ENCODE measurements around the gene MARVELD2. TPM values are rescaled to one million over a fixed set of nuclear protein-coding genes. Genes with fewer than 3 reads are reported as not detected.
A peak's percentile ranks its signal among the peaks of the same experiment; 100 is the strongest.

MARVELD2 gene
- total and polyA plus RNA-seq, 2 of the 13 experiments (the other 11 are each of a cell fraction or from before 2014, with no cell fraction given) = 11.1 to 15.4 TPM

DNA sequence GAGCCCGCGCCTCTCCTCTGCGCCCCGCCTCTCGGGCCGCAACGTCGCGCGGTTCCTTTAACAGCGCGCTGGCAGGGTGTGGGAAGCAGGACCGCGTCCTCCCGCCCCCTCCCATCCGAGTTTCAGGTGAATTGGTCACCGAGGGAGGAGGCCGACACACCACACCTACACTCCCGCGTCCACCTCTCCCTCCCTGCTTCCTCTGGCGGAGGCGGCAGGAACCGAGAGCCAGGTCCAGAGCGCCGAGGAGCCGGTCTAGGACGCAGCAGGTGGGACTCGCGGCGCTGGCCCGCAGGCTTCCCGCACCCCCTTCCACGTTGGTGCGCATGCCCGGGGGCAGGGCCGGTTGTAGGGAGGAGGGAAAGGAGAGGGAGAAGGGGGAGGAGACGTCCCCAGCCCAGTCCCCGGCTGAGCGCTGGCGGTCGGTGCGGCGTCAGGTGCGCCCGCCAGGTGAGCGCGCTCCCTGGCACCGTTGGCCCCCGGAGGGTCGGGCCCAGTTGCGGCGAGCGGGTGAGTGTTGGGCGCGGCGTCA is 77.5 kb downstream of the MARVELD2 start, which contains the start of gene OCLN (continued):
- TF ChIP-seq ZNF678 (CRISPR knock-in tag; IDR thresholded peaks at IDR 0.05) (no peak), ZNF703 (CRISPR knock-in tag; IDR thresholded peaks at IDR 0.05; ENCODE audit: borderline replicate concordance) (no peak), HES4 (CRISPR knock-in tag; IDR thresholded peaks at IDR 0.05; ENCODE audit: borderline replicate concordance) (no peak), ONECUT2 (CRISPR knock-in tag; IDR thresholded peaks at IDR 0.05) (no peak), TCF7L2 (IDR thresholded peaks at IDR 0.05; ENCODE audit: low read depth, low read length) (no peak), CBX2 (IDR thresholded peaks at IDR 0.05; ENCODE audit: low read depth, low read length) (no peak), CBX2 (CRISPR knock-in tag; IDR thresholded peaks at IDR 0.05; ENCODE audit: low read depth) (no peak), ZBTB1 (CRISPR knock-in tag; IDR thresholded peaks at IDR 0.05; ENCODE audit: borderline replicate concordance) (peak; percentile 69; the same call in 1 of the 2 replicates), ELF4 (CRISPR knock-in tag; IDR thresholded peaks at IDR 0.05; ENCODE audit: borderline replicate concordance) (peak; percentile 69; the same call in 1 of the 2 replicates), KDM5A (IDR thresholded peaks at IDR 0.05; ENCODE audit: borderline replicate concordance, low read length) (0 out of 2 replicates have a peak, but pooled peaks have one; percentile 44), HIVEP1 (CRISPR knock-in tag; IDR thresholded peaks at IDR 0.05) (peak; percentile 94), FOXK2 (IDR thresholded peaks at IDR 0.05) (no peak), CHD2 (IDR thresholded peaks at IDR 0.05; ENCODE audit: low read depth, low read length) (no peak), ELF1 (CRISPR knock-in tag; IDR thresholded peaks at IDR 0.05) (peak; percentile 43), ZNF557 (CRISPR knock-in tag; IDR thresholded peaks at IDR 0.05) (peak; percentile 79; the same call in 1 of the 2 replicates)
- TF ChIP-seq, protein P1, sequence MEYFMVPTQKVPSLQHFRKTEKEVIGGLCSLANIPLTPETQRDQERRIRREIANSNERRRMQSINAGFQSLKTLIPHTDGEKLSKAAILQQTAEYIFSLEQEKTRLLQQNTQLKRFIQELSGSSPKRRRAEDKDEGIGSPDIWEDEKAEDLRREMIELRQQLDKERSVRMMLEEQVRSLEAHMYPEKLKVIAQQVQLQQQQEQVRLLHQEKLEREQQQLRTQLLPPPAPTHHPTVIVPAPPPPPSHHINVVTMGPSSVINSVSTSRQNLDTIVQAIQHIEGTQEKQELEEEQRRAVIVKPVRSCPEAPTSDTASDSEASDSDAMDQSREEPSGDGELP (IDR thresholded peaks at IDR 0.05; ENCODE audit: borderline replicate concordance, low read depth) = peak; percentile 49; the same call in 1 of the 2 replicates
- TF ChIP-seq, protein P2, sequence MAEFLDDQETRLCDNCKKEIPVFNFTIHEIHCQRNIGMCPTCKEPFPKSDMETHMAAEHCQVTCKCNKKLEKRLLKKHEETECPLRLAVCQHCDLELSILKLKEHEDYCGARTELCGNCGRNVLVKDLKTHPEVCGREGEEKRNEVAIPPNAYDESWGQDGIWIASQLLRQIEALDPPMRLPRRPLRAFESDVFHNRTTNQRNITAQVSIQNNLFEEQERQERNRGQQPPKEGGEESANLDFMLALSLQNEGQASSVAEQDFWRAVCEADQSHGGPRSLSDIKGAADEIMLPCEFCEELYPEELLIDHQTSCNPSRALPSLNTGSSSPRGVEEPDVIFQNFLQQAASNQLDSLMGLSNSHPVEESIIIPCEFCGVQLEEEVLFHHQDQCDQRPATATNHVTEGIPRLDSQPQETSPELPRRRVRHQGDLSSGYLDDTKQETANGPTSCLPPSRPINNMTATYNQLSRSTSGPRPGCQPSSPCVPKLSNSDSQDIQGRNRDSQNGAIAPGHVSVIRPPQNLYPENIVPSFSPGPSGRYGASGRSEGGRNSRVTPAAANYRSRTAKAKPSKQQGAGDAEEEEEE (CRISPR knock-in tag; IDR thresholded peaks at IDR 0.05; ENCODE audit: borderline replicate concordance) = 0 out of 2 replicates have a peak, but pooled peaks have one; percentile 12
- TF ChIP-seq, protein P3, sequence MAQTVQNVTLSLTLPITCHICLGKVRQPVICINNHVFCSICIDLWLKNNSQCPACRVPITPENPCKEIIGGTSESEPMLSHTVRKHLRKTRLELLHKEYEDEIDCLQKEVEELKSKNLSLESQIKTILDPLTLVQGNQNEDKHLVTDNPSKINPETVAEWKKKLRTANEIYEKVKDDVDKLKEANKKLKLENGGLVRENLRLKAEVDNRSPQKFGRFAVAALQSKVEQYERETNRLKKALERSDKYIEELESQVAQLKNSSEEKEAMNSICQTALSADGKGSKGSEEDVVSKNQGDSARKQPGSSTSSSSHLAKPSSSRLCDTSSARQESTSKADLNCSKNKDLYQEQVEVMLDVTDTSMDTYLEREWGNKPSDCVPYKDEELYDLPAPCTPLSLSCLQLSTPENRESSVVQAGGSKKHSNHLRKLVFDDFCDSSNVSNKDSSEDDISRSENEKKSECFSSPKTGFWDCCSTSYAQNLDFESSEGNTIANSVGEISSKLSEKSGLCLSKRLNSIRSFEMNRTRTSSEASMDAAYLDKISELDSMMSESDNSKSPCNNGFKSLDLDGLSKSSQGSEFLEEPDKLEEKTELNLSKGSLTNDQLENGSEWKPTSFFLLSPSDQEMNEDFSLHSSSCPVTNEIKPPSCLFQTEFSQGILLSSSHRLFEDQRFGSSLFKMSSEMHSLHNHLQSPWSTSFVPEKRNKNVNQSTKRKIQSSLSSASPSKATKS (CRISPR knock-in tag; IDR thresholded peaks at IDR 0.05) = no peak; the same call in 1 of the 2 replicates
- TF ChIP-seq, protein P4, sequence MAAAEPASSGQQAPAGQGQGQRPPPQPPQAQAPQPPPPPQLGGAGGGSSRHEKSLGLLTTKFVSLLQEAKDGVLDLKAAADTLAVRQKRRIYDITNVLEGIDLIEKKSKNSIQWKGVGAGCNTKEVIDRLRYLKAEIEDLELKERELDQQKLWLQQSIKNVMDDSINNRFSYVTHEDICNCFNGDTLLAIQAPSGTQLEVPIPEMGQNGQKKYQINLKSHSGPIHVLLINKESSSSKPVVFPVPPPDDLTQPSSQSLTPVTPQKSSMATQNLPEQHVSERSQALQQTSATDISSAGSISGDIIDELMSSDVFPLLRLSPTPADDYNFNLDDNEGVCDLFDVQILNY (CRISPR knock-in tag; conservative IDR thresholded peaks at IDR 0.05) = peak; percentile 23; the same call in 1 of the 2 replicates
- TF ChIP-seq, protein P5, sequence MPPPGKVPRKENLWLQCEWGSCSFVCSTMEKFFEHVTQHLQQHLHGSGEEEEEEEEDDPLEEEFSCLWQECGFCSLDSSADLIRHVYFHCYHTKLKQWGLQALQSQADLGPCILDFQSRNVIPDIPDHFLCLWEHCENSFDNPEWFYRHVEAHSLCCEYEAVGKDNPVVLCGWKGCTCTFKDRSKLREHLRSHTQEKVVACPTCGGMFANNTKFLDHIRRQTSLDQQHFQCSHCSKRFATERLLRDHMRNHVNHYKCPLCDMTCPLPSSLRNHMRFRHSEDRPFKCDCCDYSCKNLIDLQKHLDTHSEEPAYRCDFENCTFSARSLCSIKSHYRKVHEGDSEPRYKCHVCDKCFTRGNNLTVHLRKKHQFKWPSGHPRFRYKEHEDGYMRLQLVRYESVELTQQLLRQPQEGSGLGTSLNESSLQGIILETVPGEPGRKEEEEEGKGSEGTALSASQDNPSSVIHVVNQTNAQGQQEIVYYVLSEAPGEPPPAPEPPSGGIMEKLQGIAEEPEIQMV (CRISPR knock-in tag; IDR thresholded peaks at IDR 0.05; ENCODE audit: low read depth) = peak; percentile 78; the same call in 1 of the 2 replicates

Data from HepG2 (cell line).